ENCODE results near the gene DIPK1A. TPM values are rescaled to one million over a fixed set of nuclear protein-coding genes. Genes with fewer than 3 reads are reported as not detected.

Gene DIPK1A
- total RNA-seq, 1 donor from 2014 or later: 8.4 TPM

DNA sequence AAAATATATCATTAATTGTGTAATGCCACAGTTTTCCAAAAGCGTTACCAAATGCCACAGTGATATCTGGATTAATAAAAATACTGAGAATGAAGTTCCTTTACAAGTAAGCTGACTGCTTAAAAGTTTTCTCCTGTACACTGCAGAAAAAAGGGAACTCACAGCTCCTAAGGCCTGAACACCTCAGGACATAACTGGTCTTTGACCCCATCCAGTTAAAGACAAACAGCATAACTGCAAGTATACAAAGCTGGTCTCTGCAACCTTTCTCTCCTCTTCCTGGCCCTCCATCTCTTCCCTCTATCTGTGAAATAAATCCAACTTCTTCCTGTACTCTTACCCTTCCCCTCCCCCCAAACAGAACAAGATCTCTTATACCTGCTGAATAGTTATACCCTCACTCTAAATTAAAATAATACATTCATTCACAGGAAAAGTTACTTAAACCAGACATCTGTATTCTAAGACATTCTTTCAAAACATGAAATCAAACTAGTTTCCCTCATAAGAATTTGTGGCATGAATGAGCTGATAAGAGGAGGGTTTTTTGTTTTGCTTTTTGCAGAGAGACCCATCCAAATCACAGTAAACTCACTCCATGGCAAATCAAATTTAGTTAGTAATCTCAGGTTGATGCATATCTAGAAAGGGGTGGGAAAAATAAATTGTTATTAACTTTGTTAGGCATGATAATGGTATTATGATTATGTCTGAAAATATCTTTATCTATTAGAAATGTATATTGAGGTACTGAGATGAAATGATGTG is 2.9 kb downstream of the DIPK1A start:
- peaks cover 12% of the 10 kb centered on the region for H3K4me1 ChIP-seq (ENCODE audit: insufficient read depth, low read length)
- no peaks in the 10 kb centered on the region for H4K20me1 ChIP-seq (ENCODE audit: insufficient read depth, low read length)
- no peak for FAIRE-seq
- Mint-ChIP-seq H3K27me3 (ENCODE audit: low read depth, unreplicated experiment) (no peaks in the 10 kb centered on the region), H3K9me3 (ENCODE audit: unreplicated experiment) (no peaks in the 10 kb centered on the region), H3K36me3 (ENCODE audit: low read depth, unreplicated experiment) (no peaks in the 10 kb centered on the region), H3K27ac (ENCODE audit: unreplicated experiment) (no peak overlapping the region), H3K4me3 (ENCODE audit: unreplicated experiment) (no peak overlapping the region), H3K4me1 (ENCODE audit: low read depth, unreplicated experiment) (no peaks in the 10 kb centered on the region)
- no peak overlapping the region for H3K4me3 ChIP-seq (ENCODE audit: insufficient read depth, low read depth, low read length)
- DNase-seq (ENCODE audit: low read depth): no peak
- H3K27me3 ChIP-seq (ENCODE audit: insufficient read depth, low read length): no peaks in the 10 kb centered on the region
- H3K79me2 ChIP-seq (ENCODE audit: insufficient read depth, low read length): no peaks in the 10 kb centered on the region
- H3K9ac ChIP-seq (ENCODE audit: low read length): no peak overlapping the region
- no peak for TF ChIP-seq EZH2 (IDR thresholded peaks at IDR 0.05; ENCODE audit: insufficient read depth, low read length)
- TF ChIP-seq, protein P1, sequence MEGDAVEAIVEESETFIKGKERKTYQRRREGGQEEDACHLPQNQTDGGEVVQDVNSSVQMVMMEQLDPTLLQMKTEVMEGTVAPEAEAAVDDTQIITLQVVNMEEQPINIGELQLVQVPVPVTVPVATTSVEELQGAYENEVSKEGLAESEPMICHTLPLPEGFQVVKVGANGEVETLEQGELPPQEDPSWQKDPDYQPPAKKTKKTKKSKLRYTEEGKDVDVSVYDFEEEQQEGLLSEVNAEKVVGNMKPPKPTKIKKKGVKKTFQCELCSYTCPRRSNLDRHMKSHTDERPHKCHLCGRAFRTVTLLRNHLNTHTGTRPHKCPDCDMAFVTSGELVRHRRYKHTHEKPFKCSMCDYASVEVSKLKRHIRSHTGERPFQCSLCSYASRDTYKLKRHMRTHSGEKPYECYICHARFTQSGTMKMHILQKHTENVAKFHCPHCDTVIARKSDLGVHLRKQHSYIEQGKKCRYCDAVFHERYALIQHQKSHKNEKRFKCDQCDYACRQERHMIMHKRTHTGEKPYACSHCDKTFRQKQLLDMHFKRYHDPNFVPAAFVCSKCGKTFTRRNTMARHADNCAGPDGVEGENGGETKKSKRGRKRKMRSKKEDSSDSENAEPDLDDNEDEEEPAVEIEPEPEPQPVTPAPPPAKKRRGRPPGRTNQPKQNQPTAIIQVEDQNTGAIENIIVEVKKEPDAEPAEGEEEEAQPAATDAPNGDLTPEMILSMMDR (IDR thresholded peaks at IDR 0.05; ENCODE audit: insufficient read depth, low read depth, low read length): no peak
- H3K9me3 ChIP-seq (ENCODE audit: insufficient read depth, low read depth, low read length): no peaks in the 10 kb centered on the region
- no peak overlapping the region for H3K27ac ChIP-seq (ENCODE audit: low read depth, low read length)
- H3K4me2 ChIP-seq (ENCODE audit: low read length): no peak overlapping the region
- no peak overlapping the region for H2AFZ ChIP-seq (ENCODE audit: low read depth, low read length)
- no peaks in the 10 kb centered on the region for H3K36me3 ChIP-seq (ENCODE audit: insufficient read depth, low read length)

DNA sequence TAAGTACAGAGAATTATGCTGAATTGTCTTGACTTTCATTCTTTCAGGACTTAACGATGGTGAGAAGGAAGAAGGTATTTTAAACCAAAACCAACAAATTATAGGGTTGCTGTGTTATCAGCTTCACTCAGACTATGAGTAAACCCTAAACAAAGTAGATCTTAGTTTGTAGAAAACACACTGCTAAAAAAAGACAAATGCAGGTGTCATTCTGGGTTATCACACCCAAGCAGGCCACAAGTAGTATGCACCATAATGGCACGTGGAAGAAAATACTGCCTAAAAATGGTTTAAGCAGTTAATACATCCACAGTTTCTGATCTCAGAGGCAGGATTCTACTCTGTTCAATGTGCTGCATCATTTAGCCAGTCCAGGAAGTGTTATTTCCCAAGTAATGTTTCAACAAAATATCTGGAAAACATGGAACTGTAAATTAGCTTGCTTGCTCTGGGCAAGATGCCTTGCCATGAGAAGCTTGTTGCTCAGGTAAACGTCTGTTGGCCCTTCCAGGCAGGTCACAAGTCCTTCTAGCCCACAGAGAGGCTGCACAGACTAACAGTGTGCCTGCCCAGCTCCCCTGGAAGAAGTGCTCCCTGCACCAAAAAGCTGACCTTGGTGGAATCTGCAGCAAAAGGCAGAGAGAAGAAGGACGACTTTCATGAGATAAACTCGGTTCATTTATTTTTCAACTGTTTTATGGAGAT is 4.1 kb downstream of the DIPK1A start:
- FAIRE-seq (no peak), DNase-seq (ENCODE audit: low read depth) (no peak)
- H3K4me3 ChIP-seq (ENCODE audit: insufficient read depth, low read depth, low read length): no peak overlapping the region
- H3K9ac ChIP-seq (ENCODE audit: low read length): no peak overlapping the region
- H2AFZ ChIP-seq (ENCODE audit: low read depth, low read length): no peak overlapping the region
- no peak overlapping the region for H3K4me2 ChIP-seq (ENCODE audit: low read length)
- H3K27ac Mint-ChIP-seq (ENCODE audit: unreplicated experiment): no peak overlapping the region
- H3K27ac ChIP-seq (ENCODE audit: low read depth, low read length): no peak overlapping the region
- H3K4me3 Mint-ChIP-seq (ENCODE audit: unreplicated experiment): no peak overlapping the region
- no peaks in the 10 kb centered on the region for H3K36me3 Mint-ChIP-seq (ENCODE audit: low read depth, unreplicated experiment)
- no peaks in the 10 kb centered on the region for H3K9me3 ChIP-seq (ENCODE audit: insufficient read depth, low read depth, low read length)
- TF ChIP-seq EZH2 (IDR thresholded peaks at IDR 0.05; ENCODE audit: insufficient read depth, low read length): no peak
- TF ChIP-seq, protein P1 (IDR thresholded peaks at IDR 0.05; ENCODE audit: insufficient read depth, low read depth, low read length): no peak
- no peaks in the 10 kb centered on the region for H4K20me1 ChIP-seq (ENCODE audit: insufficient read depth, low read length)
- H3K27me3 ChIP-seq (ENCODE audit: insufficient read depth, low read length): no peaks in the 10 kb centered on the region
- H3K27me3 Mint-ChIP-seq (ENCODE audit: low read depth, unreplicated experiment): no peaks in the 10 kb centered on the region
- peaks cover 7% of the 10 kb centered on the region for H3K4me1 ChIP-seq (ENCODE audit: insufficient read depth, low read length)
- no peaks in the 10 kb centered on the region for H3K79me2 ChIP-seq (ENCODE audit: insufficient read depth, low read length)
- no peaks in the 10 kb centered on the region for H3K4me1 Mint-ChIP-seq (ENCODE audit: low read depth, unreplicated experiment)
- H3K36me3 ChIP-seq (ENCODE audit: insufficient read depth, low read length): no peaks in the 10 kb centered on the region
- H3K9me3 Mint-ChIP-seq (ENCODE audit: unreplicated experiment): no peaks in the 10 kb centered on the region
